Small intestine (tissue), 7 donors: Measurements from ENCODE around the gene GRIN3A. TPM values are rescaled to one million over a fixed set of nuclear protein-coding genes. Genes with fewer than 3 reads are reported as not detected.
A peak's percentile ranks its signal among the peaks of the same experiment; 100 is the strongest.
"Not testable (repeated sequence)": the region's sequence is repeated elsewhere in the genome, so short reads cannot be mapped to it uniquely, and the experiment has no call there.

ENCODE experiments used
- DNase-seq, 2 donors: peaks; one replicate each; pipeline versions ENCODE4 v3.0.0 to v3.0.0-alpha.2; 2013
- FAIRE-seq: peaks from 2 replicates; lab custom pipeline; 2012; peaks lifted over from hg19 to GRCh38; lab: Jason Lieb, UNC
- H3K27ac ChIP-seq, 3 donors: one replicate each; pipeline ENCODE4 v1.5.1; 2013; ENCODE audit warnings: low read length in 2 of 3, mild to moderate bottlenecking in 2 of 3, control low read depth in 1 of 3, inconsistent platforms in 1 of 3, low read depth in 1 of 3, moderate library complexity in 1 of 3
- H3K27me3 ChIP-seq, 3 donors: one replicate each; pipeline ENCODE4 v1.6.1; 2013; ENCODE audit warnings: low read length in 3 of 3, inconsistent platforms in 1 of 3; ENCODE audit not compliant: control insufficient read depth in 3 of 3, insufficient read depth in 3 of 3
- H3K36me3 ChIP-seq, 3 donors: one replicate each; pipeline ENCODE4 v1.6.1; 2013; ENCODE audit warnings: low read length in 3 of 3, inconsistent platforms in 1 of 3, low read depth in 1 of 3, mild to moderate bottlenecking in 1 of 3, moderate library complexity in 1 of 3; ENCODE audit not compliant: control insufficient read depth in 3 of 3, insufficient read depth in 2 of 3
- H3K4me1 ChIP-seq, 3 donors: one replicate each; pipeline ENCODE4 v1.6.1; 2013; ENCODE audit warnings: low read length in 2 of 3, inconsistent platforms in 1 of 3, low read depth in 1 of 3, mild to moderate bottlenecking in 1 of 3, moderate library complexity in 1 of 3; ENCODE audit not compliant: control insufficient read depth in 3 of 3, insufficient read depth in 2 of 3
- H3K4me3 ChIP-seq, 3 donors: one replicate each; pipeline ENCODE4 v1.5.1; 2013; ENCODE audit warnings: low read length in 3 of 3, control low read depth in 1 of 3, inconsistent platforms in 1 of 3, low read depth in 1 of 3, mild to moderate bottlenecking in 1 of 3, moderate library complexity in 1 of 3
- H3K9me3 ChIP-seq, 2 donors: one replicate each; pipeline ENCODE4 v1.6.1; 2013; ENCODE audit warnings: low read depth in 1 of 2, low read length in 1 of 2; ENCODE audit not compliant: control insufficient read depth in 2 of 2, insufficient read depth in 1 of 2
- WGBS, 3 donors: extraction: QIAGEN DNeasy Blood & Tissue Kit; methylation state at CpG; one replicate each; pipeline ENCODE4 v1.1.7; 2013; 5-methylcytosine and 5-hydroxymethylcytosine counted together
- polyA plus RNA-seq, 4 donors: library from polyadenylated mRNA; stranded (reverse) in 3 of 4; unstranded in 1 of 4; fragments of 200-250 nt in 3 of 4; fragments of 120-200 nt in 1 of 4; gene quantifications; one replicate each; pipeline versions ENCODE4 v1.2.1 to v1.2.3, GENCODE V29; 2013
- donor health status: healthy with polysubstance abuse.
- donor health status: control.
- donor health status: control.
- donor health status: Bipolar disorder and iron deficiency.
- donor health status: healthy.

GRIN3A gene
- polyA plus RNA-seq, 4 donors: 0.15 to 0.36 TPM; not detected in 2

GRCh38 chr9:101561740-101562139, 176.7 kb downstream of the GRIN3A start:
- Histone ChIP-seq H3K4me1 (no peaks in the 10 kb centered on the region), H3K27ac (no peak overlapping the region), H3K27me3 (no peaks in the 10 kb centered on the region), H3K4me3 (no peak overlapping the region), H3K36me3 (peaks cover 5 to 23% (median 14%) of the 10 kb centered on the region in 3 donors), H3K9me3 (peaks cover 0 to 2% of the 10 kb centered on the region in 2 donors)
- no peak for DNase-seq
- no peak for FAIRE-seq
- 92 to 100% (median 95%) methylated on average over 1 of the region's 1 CpG for WGBS, 3 donors

GRCh38 chr9:101549472-101550098, 188.9 kb downstream of the GRIN3A start:
- peaks cover 18 to 28% (median 20%) of the 10 kb centered on the region in 3 donors for H3K36me3 ChIP-seq
- not testable (repeated sequence) for H3K27ac ChIP-seq, H3K4me1 ChIP-seq, H3K27me3 ChIP-seq, H3K9me3 ChIP-seq, H3K4me3 ChIP-seq, DNase-seq
- FAIRE-seq: peak; percentile 55
- 92 to 95% (median 93%) methylated on average over 17 of the region's 18 CpGs for WGBS, 3 donors

GRCh38 chr9:101543098-101543735, 195.2 kb downstream of the GRIN3A start:
- no peak for FAIRE-seq
- Histone ChIP-seq H3K27me3 (no peaks in the 10 kb centered on the region), H3K27ac (no peak overlapping the region), H3K4me3 (no peak overlapping the region), H3K4me1 (no peaks in the 10 kb centered on the region), H3K9me3 (no peaks in the 10 kb centered on the region), H3K36me3 (peaks cover 2 to 22% (median 22%) of the 10 kb centered on the region in 3 donors)
- WGBS, 3 donors: 97 to 99% (median 97%) methylated on average over 14 of the region's 14 CpGs
- DNase-seq: no peak

- 95 to 96% (median 96%) methylated on average over 8 of the region's 8 CpGs for WGBS, 3 donors
These were observed 198.4 kb downstream of the GRIN3A start for GRCh38 chr9:101540069-101540468.

GRCh38 chr9:101536938-101537337, 201.5 kb downstream of the GRIN3A start:
- Histone ChIP-seq H3K4me3 (no peak overlapping the region), H3K27me3 (no peaks in the 10 kb centered on the region), H3K36me3 (peaks cover 4 to 15% (median 12%) of the 10 kb centered on the region in 3 donors), H3K9me3 (no peaks in the 10 kb centered on the region), H3K27ac (no peak overlapping the region), H3K4me1 (peaks cover 0 to 4% (median 3%) of the 10 kb centered on the region in 3 donors)
- WGBS, 3 donors: 92 to 98% (median 97%) methylated on average over 2 of the region's 2 CpGs
- DNase-seq (peak in 1 of 2 donors; percentile 51), FAIRE-seq (no peak)

More at GRCh38 chr9:101540069-101540468, 198.4 kb downstream of the GRIN3A start:
- H3K36me3 ChIP-seq: peaks cover 4 to 23% (median 17%) of the 10 kb centered on the region in 3 donors
- H3K27ac ChIP-seq: no peak overlapping the region
- H3K4me1 ChIP-seq: no peaks in the 10 kb centered on the region
- DNase-seq (no peak), FAIRE-seq (no peak)
- H3K4me3 ChIP-seq: no peak overlapping the region
- no peaks in the 10 kb centered on the region for H3K9me3 ChIP-seq
- H3K27me3 ChIP-seq: no peaks in the 10 kb centered on the region

- Histone ChIP-seq H3K27ac (no peak overlapping the region), H3K4me3 (no peak overlapping the region), H3K36me3 (peaks cover 4 to 15% (median 12%) of the 10 kb centered on the region in 3 donors), H3K27me3 (no peaks in the 10 kb centered on the region), H3K9me3 (no peaks in the 10 kb centered on the region), H3K4me1 (peaks cover 0 to 4% (median 3%) of the 10 kb centered on the region in 3 donors)
- FAIRE-seq (no peak), DNase-seq (no peak)
These were observed 202.1 kb downstream of the GRIN3A start for GRCh38 chr9:101536351-101536750.

GRCh38 chr9:101533334-101534204, 204.9 kb downstream of the GRIN3A start, which contains the start of gene RNF20:
Gene RNF20 (plus strand): TSS chr9:101533853. CDS start chr9:101535424, 1,571 bp downstream.
- FAIRE-seq: no peak
- H3K27ac ChIP-seq: peak within 1 kb of the TSS; percentile 84 to 98 (median 86)
- H3K27me3 ChIP-seq: no peaks in the 10 kb centered on the region
- H3K4me1 ChIP-seq: peaks cover 0 to 4% (median 3%) of the 10 kb centered on the region in 3 donors
- H3K9me3 ChIP-seq: no peaks in the 10 kb centered on the region
- peaks cover 4 to 6% (median 5%) of the 10 kb centered on the region in 3 donors for H3K36me3 ChIP-seq
- DNase-seq: peak; percentile 100
- peak within 1 kb of the TSS; percentile 59 to 75 (median 59) for H3K4me3 ChIP-seq
- WGBS, 3 donors: 0 to 1% (median 0%) methylated on average over 45 of the region's 45 CpGs
